DOHH2 (cell line): ENCODE results near the gene GPC5.

Experiments used
- EZH2phosphoT487 ChIP-seq: fragments of 200-600 bp; sonication (generic); IDR thresholded peaks from 2 replicates; pipeline ENCODE4 v1.6.1; 2017; ENCODE audit warnings: borderline replicate concordance, mild to moderate bottlenecking, antibody characterized with exemption, low read length, moderate library complexity, mixed read lengths
- TF ChIP-seq, protein P1 (sequence below): fragments of 200-600 bp; sonication (generic); IDR thresholded peaks from one replicate; pipeline ENCODE4 v1.5.1; 2014; ENCODE audit warnings: antibody characterized with exemption, mild to moderate bottlenecking, low read depth, low read length; ENCODE audit not compliant: poor library complexity, severe bottlenecking

DNA sequence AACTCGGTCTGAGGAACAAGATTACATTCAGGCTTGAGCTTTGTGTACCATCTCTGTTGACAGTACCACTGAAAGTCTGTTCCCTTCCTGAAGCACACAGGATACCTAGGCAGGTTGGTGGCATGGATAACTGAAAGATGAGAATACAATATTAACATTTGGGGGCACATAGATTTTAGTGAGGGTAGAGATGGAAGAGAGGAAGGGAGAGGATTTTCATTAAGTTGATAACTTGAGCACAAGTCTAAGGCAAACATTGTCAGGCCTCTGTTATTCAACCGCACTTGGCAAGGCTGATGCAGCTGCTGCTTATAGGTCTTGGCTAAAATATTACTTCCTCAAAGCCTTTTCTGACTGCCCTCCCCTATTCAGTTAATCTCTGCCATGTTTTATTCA lies 40.0 kb upstream of the GPC5 start:
- TF ChIP-seq, protein P1, sequence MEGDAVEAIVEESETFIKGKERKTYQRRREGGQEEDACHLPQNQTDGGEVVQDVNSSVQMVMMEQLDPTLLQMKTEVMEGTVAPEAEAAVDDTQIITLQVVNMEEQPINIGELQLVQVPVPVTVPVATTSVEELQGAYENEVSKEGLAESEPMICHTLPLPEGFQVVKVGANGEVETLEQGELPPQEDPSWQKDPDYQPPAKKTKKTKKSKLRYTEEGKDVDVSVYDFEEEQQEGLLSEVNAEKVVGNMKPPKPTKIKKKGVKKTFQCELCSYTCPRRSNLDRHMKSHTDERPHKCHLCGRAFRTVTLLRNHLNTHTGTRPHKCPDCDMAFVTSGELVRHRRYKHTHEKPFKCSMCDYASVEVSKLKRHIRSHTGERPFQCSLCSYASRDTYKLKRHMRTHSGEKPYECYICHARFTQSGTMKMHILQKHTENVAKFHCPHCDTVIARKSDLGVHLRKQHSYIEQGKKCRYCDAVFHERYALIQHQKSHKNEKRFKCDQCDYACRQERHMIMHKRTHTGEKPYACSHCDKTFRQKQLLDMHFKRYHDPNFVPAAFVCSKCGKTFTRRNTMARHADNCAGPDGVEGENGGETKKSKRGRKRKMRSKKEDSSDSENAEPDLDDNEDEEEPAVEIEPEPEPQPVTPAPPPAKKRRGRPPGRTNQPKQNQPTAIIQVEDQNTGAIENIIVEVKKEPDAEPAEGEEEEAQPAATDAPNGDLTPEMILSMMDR: no peak
- no peak for TF ChIP-seq EZH2phosphoT487
